C4-2B (cell line): Measurements from ENCODE around the gene ALG12.

Source experiments
- CTCF ChIP-seq: fragments of 450-650 bp; conservative IDR thresholded peaks from 2 replicates; pipeline ENCODE4 v1.5.1; 2017; ENCODE audit warnings: mild to moderate bottlenecking
- ZFX ChIP-seq: fragments of 450-650 bp; IDR thresholded peaks from 2 replicates; pipeline ENCODE4 v1.6.1; 2017

GRCh38 chr22:49935561-49935960, 17.3 kb upstream of the ALG12 start:
- TF ChIP-seq CTCF (no peak), ZFX (no peak)
